ENCODE results near the gene DNM3. TPM values are rescaled to one million over a fixed set of nuclear protein-coding genes. Genes with fewer than 3 reads are reported as not detected.

Gene DNM3
- total and polyA plus RNA-seq, 2 experiments from 2014 or later = 5.2 to 12.2 TPM

- TF ChIP-seq ZNF462 (CRISPR knock-in tag; IDR thresholded peaks at IDR 0.05) (no peak), POLR2AphosphoS5 (IDR thresholded peaks at IDR 0.05; ENCODE audit: low read depth) (no peak), ZNF331 (CRISPR knock-in tag; IDR thresholded peaks at IDR 0.05; ENCODE audit: low read depth) (no peak)
These were observed 107.2 kb downstream of the DNM3 start (continued) for GRCh38 chr1:171948511-171948910.

GRCh38 chr1:171949316-171949715 lies 108.0 kb downstream of the DNM3 start:
- ATAC-seq (no peak), DNase-seq (ENCODE audit: low spot score) (no peak)
- Mint-ChIP-seq H3K9me3 (peaks cover 14% of the 10 kb centered on the region; the same call in 2 of the 3 replicates), H3K27me3 (ENCODE audit: insufficient read depth, low read depth, poor library complexity) (peaks cover 2% of the 10 kb centered on the region), H3K4me3 (no peak overlapping the region), H3K36me3 (ENCODE audit: low read depth) (peaks cover 16% of the 10 kb centered on the region; the same call in 2 of the 3 replicates), H3K27ac (no peak overlapping the region), H3K4me1 (peaks cover 39% of the 10 kb centered on the region)
- no peaks in the 10 kb centered on the region for H4K20me1 ChIP-seq (replicated peaks; ENCODE audit: insufficient read depth)
- no peak overlapping the region for H3K4me3 ChIP-seq
- no peak overlapping the region for H3K4me2 ChIP-seq
- H2AFZ ChIP-seq = no peak overlapping the region
- H3K36me3 ChIP-seq (ENCODE audit: insufficient read depth) = no peaks in the 10 kb centered on the region
- TF ChIP-seq JUNB (IDR thresholded peaks at IDR 0.05; ENCODE audit: unreplicated experiment) (no peak), ZNF331 (CRISPR knock-in tag; IDR thresholded peaks at IDR 0.05; ENCODE audit: low read depth) (no peak), ETS1 (IDR thresholded peaks at IDR 0.05) (no peak)
- H3K27ac ChIP-seq (ENCODE audit: low read depth) = no peak overlapping the region
- H3K79me2 ChIP-seq (replicated peaks; ENCODE audit: insufficient read depth) = no peaks in the 10 kb centered on the region
- peaks cover 43% of the 10 kb centered on the region for H3K4me1 ChIP-seq (ENCODE audit: insufficient read depth)
- H3F3A ChIP-seq (replicated peaks; ENCODE audit: low read depth) = no peaks in the 10 kb centered on the region
- no peaks in the 10 kb centered on the region for H3K9me2 ChIP-seq (ENCODE audit: insufficient read depth)
- no peaks in the 10 kb centered on the region for H3K27me3 ChIP-seq (ENCODE audit: insufficient read depth)
